Measurements from ENCODE around the gene TMEM212.

The TMEM212 gene

DNA sequence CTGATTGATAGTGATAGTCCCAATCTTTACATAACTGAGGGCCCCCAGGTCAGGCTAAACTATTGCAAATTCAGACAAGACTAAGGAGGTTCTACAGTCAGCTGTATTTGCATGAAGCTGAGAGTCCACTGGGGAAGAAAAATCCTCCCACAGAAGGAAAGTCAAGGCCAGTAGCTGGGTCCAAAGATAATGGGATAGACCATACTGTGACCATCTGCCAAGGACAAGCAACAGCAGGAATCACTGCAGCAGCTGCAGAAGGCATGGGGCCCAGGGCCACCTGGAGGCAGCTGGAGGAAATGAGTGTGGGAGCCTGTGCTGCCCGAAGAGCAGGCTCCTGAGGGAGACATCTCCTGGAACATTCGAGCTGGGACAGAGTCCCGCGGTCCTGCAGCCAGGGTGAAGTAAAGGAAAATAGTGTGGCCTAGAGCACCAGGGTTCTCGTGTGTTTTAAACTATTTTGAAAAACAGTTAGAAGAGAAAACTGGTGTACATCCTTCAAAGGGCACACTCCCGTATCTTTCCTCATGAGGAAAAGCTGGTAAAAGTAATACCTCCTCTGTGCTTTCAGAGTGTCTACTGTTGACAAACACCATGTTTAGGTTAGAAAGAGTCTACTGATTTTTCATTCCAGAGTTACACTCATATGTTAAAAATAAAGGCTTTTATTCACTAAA lies 13.2 kb upstream of the TMEM212 start:
- TF ChIP-seq, protein P1, sequence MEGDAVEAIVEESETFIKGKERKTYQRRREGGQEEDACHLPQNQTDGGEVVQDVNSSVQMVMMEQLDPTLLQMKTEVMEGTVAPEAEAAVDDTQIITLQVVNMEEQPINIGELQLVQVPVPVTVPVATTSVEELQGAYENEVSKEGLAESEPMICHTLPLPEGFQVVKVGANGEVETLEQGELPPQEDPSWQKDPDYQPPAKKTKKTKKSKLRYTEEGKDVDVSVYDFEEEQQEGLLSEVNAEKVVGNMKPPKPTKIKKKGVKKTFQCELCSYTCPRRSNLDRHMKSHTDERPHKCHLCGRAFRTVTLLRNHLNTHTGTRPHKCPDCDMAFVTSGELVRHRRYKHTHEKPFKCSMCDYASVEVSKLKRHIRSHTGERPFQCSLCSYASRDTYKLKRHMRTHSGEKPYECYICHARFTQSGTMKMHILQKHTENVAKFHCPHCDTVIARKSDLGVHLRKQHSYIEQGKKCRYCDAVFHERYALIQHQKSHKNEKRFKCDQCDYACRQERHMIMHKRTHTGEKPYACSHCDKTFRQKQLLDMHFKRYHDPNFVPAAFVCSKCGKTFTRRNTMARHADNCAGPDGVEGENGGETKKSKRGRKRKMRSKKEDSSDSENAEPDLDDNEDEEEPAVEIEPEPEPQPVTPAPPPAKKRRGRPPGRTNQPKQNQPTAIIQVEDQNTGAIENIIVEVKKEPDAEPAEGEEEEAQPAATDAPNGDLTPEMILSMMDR (IDR thresholded peaks at IDR 0.05; ENCODE audit: low read depth, low read length) = peak; percentile 75
- DNase-seq (ENCODE audit: extremely low read depth, low read depth) = no peak

DNA sequence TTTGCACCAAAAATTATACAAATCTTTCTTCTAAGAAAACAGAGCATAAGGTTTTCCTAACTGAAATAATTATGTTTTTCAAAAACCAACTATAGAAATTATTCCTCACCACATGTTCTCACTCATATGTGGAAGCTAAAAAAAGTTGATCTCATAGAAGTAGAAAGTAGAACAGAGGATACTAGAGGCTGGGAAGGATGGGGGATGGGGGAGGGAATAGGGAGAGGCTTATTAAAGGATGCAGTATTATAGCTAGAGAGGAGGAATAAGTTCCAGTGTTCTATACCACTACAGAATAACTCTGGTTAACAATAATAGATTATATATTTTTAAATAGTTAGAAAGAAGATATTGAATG lies 12.7 kb upstream of the TMEM212 start:
- TF ChIP-seq, protein P1 (IDR thresholded peaks at IDR 0.05; ENCODE audit: low read depth, low read length) = no peak

GRCh38 chr3:171831936-171832335 lies 11.2 kb upstream of the TMEM212 start:
- TF ChIP-seq, protein P1 (IDR thresholded peaks at IDR 0.05; ENCODE audit: low read depth, low read length) = no peak

More for the DNA sequence above, 12.7 kb upstream of the TMEM212 start:
- no peak for DNase-seq (ENCODE audit: extremely low read depth, low read depth)

DNA sequence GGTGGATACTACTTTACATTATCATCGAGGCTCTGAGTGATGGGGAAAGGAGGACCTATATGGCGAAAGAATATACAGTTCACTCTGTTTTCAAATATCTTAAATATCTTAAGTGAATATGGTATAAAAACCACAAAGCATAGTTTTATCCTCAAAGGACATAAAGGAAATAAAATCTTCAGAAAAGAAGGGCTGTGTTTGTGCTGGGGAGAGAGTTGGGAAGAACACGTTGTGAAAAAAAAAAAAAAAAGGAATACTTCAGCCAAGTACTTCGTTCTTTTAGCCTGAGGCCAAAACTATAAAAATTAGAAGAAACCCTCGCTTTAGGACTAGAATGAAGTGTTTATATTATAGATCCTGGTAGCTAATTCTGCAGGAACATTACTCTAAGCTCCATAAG lies 10.2 kb upstream of the TMEM212 start:
- no peak for DNase-seq (ENCODE audit: extremely low read depth, low read depth)
- TF ChIP-seq, protein P1 (IDR thresholded peaks at IDR 0.05; ENCODE audit: low read depth, low read length) = no peak

More at GRCh38 chr3:171831936-171832335, 11.2 kb upstream of the TMEM212 start:
- DNase-seq (ENCODE audit: extremely low read depth, low read depth) = no peak

DNA sequence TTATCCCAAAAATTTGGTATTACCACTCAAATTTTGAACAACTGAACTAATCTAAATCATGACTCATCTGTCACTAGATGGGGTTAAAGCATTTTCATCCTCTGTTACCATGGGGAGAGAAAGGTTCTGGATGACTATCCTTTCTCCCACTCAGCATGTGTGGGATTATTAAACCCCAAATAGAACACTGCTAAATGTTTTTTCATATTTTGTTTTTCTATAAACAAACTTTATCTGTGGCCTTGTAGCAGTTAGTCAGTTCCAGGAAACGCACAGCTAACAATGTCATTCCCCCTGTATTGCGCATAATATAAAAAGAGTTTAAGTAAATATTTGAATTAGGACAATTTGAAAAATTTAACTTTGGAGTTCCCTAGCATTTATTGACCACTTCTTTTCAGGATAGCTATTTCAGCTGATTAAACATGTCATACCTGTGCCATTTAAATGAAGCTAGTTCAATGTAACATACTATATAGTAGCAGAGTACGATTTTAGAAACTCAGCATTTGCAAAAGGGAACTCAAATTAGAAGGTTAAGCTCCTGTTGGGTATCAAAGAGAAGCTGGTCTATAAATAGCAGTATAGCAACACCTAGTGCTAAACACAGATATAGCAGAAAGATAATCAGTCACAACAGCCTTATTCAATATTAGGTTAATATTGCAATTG lies 9.2 kb upstream of the TMEM212 start:
- TF ChIP-seq, protein P1 (IDR thresholded peaks at IDR 0.05; ENCODE audit: low read depth, low read length) = peak; percentile 44
- DNase-seq (ENCODE audit: extremely low read depth, low read depth) = no peak

DNA sequence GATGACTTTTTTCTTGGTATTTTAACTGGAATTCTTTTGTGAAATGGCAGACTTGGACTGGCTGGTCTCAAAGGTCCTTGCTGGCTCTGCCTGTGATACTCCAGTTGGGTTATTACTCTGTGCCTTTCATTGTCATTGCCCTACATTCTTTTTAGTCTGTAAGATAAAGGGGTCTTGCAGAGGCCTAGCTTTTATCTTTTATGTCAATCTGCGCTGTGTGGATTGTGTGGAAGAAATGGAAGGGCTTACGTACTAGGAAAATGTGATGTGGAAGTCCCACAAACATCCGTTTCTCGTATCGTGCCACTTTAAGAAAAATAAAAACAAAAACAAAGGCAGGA lies 8.7 kb upstream of the TMEM212 start:
- no peak for DNase-seq (ENCODE audit: extremely low read depth, low read depth)
- TF ChIP-seq, protein P1 (IDR thresholded peaks at IDR 0.05; ENCODE audit: low read depth, low read length) = no peak

DNA sequence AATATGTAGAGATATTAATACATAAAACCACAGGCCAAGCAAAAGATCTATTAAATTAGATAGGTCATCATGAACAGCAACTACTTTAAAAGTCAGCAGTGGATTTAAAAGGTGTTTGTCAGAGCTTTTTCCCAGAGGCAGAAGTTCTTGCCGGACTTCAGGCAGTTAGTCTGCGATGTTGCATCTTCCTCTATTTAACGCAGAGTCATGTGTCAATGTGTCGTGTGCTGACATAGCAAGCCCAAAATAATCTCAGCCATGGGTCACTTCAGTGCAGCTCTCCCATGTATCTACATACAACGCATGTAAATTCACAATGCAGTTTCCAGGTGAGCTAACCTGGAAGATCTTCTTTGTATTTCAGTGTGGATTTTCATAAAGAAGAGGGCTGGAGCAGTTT lies 8.0 kb upstream of the TMEM212 start:
- TF ChIP-seq, protein P1 (IDR thresholded peaks at IDR 0.05; ENCODE audit: low read depth, low read length) = no peak
- no peak for DNase-seq (ENCODE audit: extremely low read depth, low read depth)
